Lower leg skin (tissue), 3 donors: Measurements from ENCODE around the gene GAL3ST2.

Experiments used
- POLR2A ChIP-seq, 2 donors: fragments of 450-650 bp; IDR thresholded peaks; one replicate each; pipeline ENCODE4 v1.6.1; 2016 to 2017; ENCODE audit warnings: antibody characterized with exemption in 2 of 2, mild to moderate bottlenecking in 1 of 2, moderate library complexity in 1 of 2
- TF ChIP-seq, protein P1 (sequence below), 3 donors: fragments of 450-650 bp; IDR thresholded peaks; one replicate each; pipeline ENCODE4 v1.5.1; 2016; ENCODE audit warnings: antibody characterized with exemption in 3 of 3, mild to moderate bottlenecking in 3 of 3, moderate library complexity in 2 of 3

DNA sequence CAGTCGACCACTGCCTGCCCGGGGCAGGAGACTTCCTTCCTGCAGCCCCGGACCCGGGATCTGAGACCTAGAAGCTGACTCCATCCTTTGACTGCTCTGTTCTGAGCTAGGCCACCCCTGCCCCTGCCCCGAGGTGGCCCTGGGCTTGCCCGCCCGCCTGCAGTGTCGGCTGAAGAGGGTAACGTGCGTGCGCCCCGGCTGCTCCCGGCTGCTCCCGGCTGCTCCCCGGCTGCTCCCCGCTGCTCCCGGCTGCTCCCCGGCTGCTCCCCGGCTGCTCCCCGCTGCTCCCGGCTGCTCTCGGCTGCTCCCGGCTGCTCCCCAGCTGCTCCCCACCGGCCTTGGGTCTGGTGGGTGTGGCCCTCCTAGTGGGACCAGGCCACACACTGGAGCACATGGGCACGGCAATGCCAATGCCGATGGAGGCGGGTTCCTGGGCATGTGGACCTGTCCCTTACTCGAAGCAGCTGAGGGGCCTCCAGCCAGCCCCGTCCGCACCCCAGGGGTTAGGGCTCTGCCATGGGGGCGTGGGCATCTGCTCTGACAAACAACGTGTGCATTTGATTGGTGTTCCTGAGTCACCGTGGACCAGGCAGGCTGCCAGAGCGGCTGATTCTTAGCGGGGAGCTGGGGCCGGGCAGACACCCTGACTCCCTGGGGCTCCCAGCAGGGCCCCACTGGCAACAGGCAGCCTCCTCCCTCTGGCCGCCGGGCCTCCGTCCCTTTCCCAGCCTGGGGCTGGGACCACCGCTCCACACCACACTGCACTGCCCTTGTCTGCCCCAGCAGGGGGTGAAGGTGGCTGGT, 2.0 kb upstream of the GAL3ST2 start:
- TF ChIP-seq, protein P1, sequence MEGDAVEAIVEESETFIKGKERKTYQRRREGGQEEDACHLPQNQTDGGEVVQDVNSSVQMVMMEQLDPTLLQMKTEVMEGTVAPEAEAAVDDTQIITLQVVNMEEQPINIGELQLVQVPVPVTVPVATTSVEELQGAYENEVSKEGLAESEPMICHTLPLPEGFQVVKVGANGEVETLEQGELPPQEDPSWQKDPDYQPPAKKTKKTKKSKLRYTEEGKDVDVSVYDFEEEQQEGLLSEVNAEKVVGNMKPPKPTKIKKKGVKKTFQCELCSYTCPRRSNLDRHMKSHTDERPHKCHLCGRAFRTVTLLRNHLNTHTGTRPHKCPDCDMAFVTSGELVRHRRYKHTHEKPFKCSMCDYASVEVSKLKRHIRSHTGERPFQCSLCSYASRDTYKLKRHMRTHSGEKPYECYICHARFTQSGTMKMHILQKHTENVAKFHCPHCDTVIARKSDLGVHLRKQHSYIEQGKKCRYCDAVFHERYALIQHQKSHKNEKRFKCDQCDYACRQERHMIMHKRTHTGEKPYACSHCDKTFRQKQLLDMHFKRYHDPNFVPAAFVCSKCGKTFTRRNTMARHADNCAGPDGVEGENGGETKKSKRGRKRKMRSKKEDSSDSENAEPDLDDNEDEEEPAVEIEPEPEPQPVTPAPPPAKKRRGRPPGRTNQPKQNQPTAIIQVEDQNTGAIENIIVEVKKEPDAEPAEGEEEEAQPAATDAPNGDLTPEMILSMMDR (IDR thresholded peaks at IDR 0.05): no peak
- TF ChIP-seq POLR2A (IDR thresholded peaks at IDR 0.05): no peak
